Hepatocyte (in vitro differentiated cells): ENCODE measurements around the gene TCHHL1.

Source experiments
- EZH2 ChIP-seq: fragments of 200-600 bp; sonication (generic); IDR thresholded peaks from 2 replicates; pipeline ENCODE4 v1.6.1; 2016; ENCODE audit warnings: antibody characterized with exemption, mild to moderate bottlenecking, borderline replicate concordance
- EZH2phosphoT487 ChIP-seq: fragments of 200-600 bp; sonication (generic); IDR thresholded peaks from one replicate; pipeline ENCODE4 v1.6.1; 2018; ENCODE audit warnings: antibody characterized with exemption, mild to moderate bottlenecking, low read depth, moderate library complexity; ENCODE audit not compliant: unreplicated experiment, severe bottlenecking
- TF ChIP-seq, protein P1 (sequence below): fragments of 200-600 bp; sonication (generic); IDR thresholded peaks from 2 replicates; pipeline ENCODE4 v1.5.1; 2016; ENCODE audit warnings: antibody characterized with exemption, mild to moderate bottlenecking; ENCODE audit not compliant: poor library complexity

DNA sequence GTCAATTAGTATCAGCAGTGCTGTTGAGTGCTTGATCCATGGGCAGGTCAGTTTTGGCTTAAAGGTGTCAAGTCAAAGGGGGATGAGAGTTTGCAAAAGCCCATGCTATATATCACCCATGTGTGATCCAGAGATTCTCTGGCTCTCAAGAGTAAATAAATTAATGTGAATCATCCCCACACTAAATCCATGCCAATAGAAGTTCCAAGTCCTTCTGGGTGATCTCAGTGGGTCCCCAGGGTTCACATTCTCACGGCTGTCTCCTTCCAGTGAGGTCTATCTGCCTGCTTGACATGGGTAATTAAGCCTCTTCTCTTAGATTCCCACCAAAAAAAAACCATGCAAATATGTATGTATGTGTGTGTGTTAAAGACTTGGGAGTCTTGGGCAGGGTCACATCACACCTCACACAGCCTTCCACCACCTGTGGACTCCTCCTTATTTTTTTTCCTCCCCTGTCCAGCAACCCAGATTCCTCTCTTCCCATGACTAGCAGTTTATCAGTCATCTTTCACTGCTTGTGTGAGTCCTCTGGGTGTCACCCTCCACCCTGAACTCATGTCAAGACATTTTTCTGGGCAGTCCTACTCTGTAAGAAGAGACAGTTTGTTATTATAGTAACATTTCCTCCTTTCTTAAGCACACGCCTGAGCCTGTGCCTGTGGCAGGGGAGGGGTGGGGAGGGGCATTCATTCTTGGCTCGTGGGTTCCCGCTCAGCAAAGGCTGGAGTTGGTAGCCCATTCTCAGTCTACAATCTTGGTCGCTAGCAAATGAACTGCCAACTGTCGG, 37.8 kb downstream of the TCHHL1 start:
- TF ChIP-seq, protein P1, sequence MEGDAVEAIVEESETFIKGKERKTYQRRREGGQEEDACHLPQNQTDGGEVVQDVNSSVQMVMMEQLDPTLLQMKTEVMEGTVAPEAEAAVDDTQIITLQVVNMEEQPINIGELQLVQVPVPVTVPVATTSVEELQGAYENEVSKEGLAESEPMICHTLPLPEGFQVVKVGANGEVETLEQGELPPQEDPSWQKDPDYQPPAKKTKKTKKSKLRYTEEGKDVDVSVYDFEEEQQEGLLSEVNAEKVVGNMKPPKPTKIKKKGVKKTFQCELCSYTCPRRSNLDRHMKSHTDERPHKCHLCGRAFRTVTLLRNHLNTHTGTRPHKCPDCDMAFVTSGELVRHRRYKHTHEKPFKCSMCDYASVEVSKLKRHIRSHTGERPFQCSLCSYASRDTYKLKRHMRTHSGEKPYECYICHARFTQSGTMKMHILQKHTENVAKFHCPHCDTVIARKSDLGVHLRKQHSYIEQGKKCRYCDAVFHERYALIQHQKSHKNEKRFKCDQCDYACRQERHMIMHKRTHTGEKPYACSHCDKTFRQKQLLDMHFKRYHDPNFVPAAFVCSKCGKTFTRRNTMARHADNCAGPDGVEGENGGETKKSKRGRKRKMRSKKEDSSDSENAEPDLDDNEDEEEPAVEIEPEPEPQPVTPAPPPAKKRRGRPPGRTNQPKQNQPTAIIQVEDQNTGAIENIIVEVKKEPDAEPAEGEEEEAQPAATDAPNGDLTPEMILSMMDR: no peak
- TF ChIP-seq EZH2: no peak
- no peak for TF ChIP-seq EZH2phosphoT487
